Esophagus muscularis mucosa (tissue), 3 donors: ENCODE data around the gene ATF6.

Source experiments
- CTCF ChIP-seq, 3 experiments: fragments of 200-600 bp in 2 of 3; fragments of 450-650 bp in 1 of 3; sonication (generic) in 2 of 3; IDR thresholded peaks; one replicate each; pipeline ENCODE4 v1.5.1; 2017 to 2019; ENCODE audit warnings: antibody characterized with exemption in 3 of 3, mild to moderate bottlenecking in 2 of 3, moderate library complexity in 1 of 3
- POLR2AphosphoS5 ChIP-seq, 2 donors: sonication (generic); formaldehyde crosslinking; IDR thresholded peaks; one replicate each; pipeline ENCODE4 v1.6.1; 2017; ENCODE audit warnings: antibody characterized with exemption in 2 of 2

- TF ChIP-seq CTCF (IDR thresholded peaks at IDR 0.05) (no peak), POLR2AphosphoS5 (IDR thresholded peaks at IDR 0.05) (no peak)
Observed at GRCh38 chr1:161863549-161863948, 97.4 kb downstream of the ATF6 start.
